ENCODE measurements around the gene WIZ. TPM values are rescaled to one million over a fixed set of nuclear protein-coding genes. Genes with fewer than 3 reads are reported as not detected.

Gene WIZ
- total and polyA plus RNA-seq, 9 of the 15 experiments (the other 6 are each of a cell fraction or from before 2014, with no cell fraction given) = 0.06 to 37.5 (median 4.8) TPM

GRCh38 chr19:15495151-15495550 lies 45.4 kb upstream of the WIZ start:
- ChIA-PET CTCF (ENCODE audit: low intra/inter-chr PET ratio) (no interaction called here), POLR2A (interaction anchor here (0.7 kb wide), 1 partner anchor 63 kb away, joined by 4 read pairs; no protein-coding TSS in a partner anchor)
- Histone ChIP-seq H3K79me2 (ENCODE audit: control insufficient read depth, insufficient read depth, low read length) (no peaks in the 10 kb centered on the region), H2AFZ (ENCODE audit: low read depth, low read length) (no peak overlapping the region), H3K36me3 (ENCODE audit: control insufficient read depth, insufficient read depth, low read length) (no peaks in the 10 kb centered on the region), H3K9me1 (ENCODE audit: control insufficient read depth, insufficient read depth, low read length) (no peaks in the 10 kb centered on the region), H3K9me3 (replicated peaks; ENCODE audit: control insufficient read depth, insufficient read depth, low read depth, low read length) (no peaks in the 10 kb centered on the region), H3K27me3 (ENCODE audit: control insufficient read depth in 2 of 2, insufficient read depth in 2 of 2, low read length in 2 of 2) (no peaks in the 10 kb centered on the region; a peak in 1 of 5 replicates), H3K9ac (ENCODE audit: insufficient read depth in 1 of 2, low read depth in 2 of 2, low read length in 2 of 2) (no peak overlapping the region), H3K4me2 (ENCODE audit: insufficient read depth, low read length) (no peak overlapping the region), H3K4me1 (replicated peaks in 1 of 2; ENCODE audit: control insufficient read depth in 2 of 2, insufficient read depth in 2 of 2, low read length in 2 of 2) (no peaks in the 10 kb centered on the region), H3K4me3 (no peak overlapping the region), H3K27ac (ENCODE audit: extremely low read depth, low read depth, low read length) (no peak overlapping the region), H4K20me1 (replicated peaks; ENCODE audit: control insufficient read depth, insufficient read depth, low read length) (no peaks in the 10 kb centered on the region)
- in situ Hi-C loops (cut with MboI) = no loop called here
- intact Hi-C loops (cut with micrococcal nuclease) = no loop called here
- ATAC-seq (no peak), DNase-seq (ENCODE audit: extremely low read depth in 1 of 4, low spot score in 3 of 4) (no peak), FAIRE-seq (no peak)
- TF ChIP-seq HDAC2 (IDR thresholded peaks at IDR 0.05) (no peak), DPF2 (IDR thresholded peaks at IDR 0.05) (no peak), ETV5 (CRISPR knock-in tag; IDR thresholded peaks at IDR 0.05; ENCODE audit: low read depth) (no peak), ZNF778 (CRISPR knock-in tag; IDR thresholded peaks at IDR 0.05) (no peak), PHB2 (IDR thresholded peaks at IDR 0.05; ENCODE audit: low read depth) (no peak), NRF1 (conservative IDR thresholded peaks at IDR 0.05 in 1 of 2, IDR thresholded peaks at IDR 0.05 in 1 of 2) (no peak), ZNF274 (IDR thresholded peaks at IDR 0.05; ENCODE audit: borderline replicate concordance, low read depth, low read length) (no peak), SAFB (IDR thresholded peaks at IDR 0.05; ENCODE audit: borderline replicate concordance, low read depth, low read length) (no peak), RBM15 (IDR thresholded peaks at IDR 0.05; ENCODE audit: insufficient read depth, low read length) (no peak)
- TF ChIP-seq, protein P1, sequence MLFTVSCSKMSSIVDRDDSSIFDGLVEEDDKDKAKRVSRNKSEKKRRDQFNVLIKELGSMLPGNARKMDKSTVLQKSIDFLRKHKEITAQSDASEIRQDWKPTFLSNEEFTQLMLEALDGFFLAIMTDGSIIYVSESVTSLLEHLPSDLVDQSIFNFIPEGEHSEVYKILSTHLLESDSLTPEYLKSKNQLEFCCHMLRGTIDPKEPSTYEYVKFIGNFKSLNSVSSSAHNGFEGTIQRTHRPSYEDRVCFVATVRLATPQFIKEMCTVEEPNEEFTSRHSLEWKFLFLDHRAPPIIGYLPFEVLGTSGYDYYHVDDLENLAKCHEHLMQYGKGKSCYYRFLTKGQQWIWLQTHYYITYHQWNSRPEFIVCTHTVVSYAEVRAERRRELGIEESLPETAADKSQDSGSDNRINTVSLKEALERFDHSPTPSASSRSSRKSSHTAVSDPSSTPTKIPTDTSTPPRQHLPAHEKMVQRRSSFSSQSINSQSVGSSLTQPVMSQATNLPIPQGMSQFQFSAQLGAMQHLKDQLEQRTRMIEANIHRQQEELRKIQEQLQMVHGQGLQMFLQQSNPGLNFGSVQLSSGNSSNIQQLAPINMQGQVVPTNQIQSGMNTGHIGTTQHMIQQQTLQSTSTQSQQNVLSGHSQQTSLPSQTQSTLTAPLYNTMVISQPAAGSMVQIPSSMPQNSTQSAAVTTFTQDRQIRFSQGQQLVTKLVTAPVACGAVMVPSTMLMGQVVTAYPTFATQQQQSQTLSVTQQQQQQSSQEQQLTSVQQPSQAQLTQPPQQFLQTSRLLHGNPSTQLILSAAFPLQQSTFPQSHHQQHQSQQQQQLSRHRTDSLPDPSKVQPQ (CRISPR knock-in tag; IDR thresholded peaks at IDR 0.05; ENCODE audit: borderline replicate concordance) = no peak
- TF ChIP-seq, protein P2, sequence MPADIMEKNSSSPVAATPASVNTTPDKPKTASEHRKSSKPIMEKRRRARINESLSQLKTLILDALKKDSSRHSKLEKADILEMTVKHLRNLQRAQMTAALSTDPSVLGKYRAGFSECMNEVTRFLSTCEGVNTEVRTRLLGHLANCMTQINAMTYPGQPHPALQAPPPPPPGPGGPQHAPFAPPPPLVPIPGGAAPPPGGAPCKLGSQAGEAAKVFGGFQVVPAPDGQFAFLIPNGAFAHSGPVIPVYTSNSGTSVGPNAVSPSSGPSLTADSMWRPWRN (IDR thresholded peaks at IDR 0.05; ENCODE audit: low read depth) = no peak
- TF ChIP-seq, protein P3, sequence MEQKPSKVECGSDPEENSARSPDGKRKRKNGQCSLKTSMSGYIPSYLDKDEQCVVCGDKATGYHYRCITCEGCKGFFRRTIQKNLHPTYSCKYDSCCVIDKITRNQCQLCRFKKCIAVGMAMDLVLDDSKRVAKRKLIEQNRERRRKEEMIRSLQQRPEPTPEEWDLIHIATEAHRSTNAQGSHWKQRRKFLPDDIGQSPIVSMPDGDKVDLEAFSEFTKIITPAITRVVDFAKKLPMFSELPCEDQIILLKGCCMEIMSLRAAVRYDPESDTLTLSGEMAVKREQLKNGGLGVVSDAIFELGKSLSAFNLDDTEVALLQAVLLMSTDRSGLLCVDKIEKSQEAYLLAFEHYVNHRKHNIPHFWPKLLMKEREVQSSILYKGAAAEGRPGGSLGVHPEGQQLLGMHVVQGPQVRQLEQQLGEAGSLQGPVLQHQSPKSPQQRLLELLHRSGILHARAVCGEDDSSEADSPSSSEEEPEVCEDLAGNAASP (IDR thresholded peaks at IDR 0.05) = no peak
- 0% methylated on average over 1 of the region's 1 CpG for WGBS (ENCODE audit: insufficient coverage, low coverage, missing lambda C conversion rate)
- BruUV-seq (replicated peaks) = no TSS peak

Data from K562 (cell line).